GM23248 (cell line): ENCODE results near the gene CCM2. TPM values are rescaled to one million over a fixed set of nuclear protein-coding genes. Genes with fewer than 3 reads are reported as not detected.
"Not testable (repeated sequence)": the region's sequence is repeated elsewhere in the genome, so short reads cannot be mapped to it uniquely, and the experiment has no call there.

Source experiments
- DNase-seq: peaks from one replicate; pipeline ENCODE4 v3.0.0-alpha.2; 2015
- H2AFZ ChIP-seq: fragments of 200-600 bp; sonication (generic); 2 replicates; pipeline ENCODE4 v1.6.1; 2016; ENCODE audit warnings: antibody characterized with exemption
- H3F3A ChIP-seq: fragments of 200-600 bp; sonication (generic); 2 replicates; pipeline ENCODE4 v1.6.1; 2016; ENCODE audit warnings: mild to moderate bottlenecking, antibody characterized with exemption, mixed run types; ENCODE audit not compliant: insufficient read depth
- H3K27ac ChIP-seq: fragments of 200-600 bp; sonication (generic); 2 replicates; pipeline ENCODE4 v1.5.1; 2016; ENCODE audit warnings: mild to moderate bottlenecking
- H3K27me3 ChIP-seq: fragments of 200-600 bp; sonication (generic); replicated peaks from 2 replicates; pipeline ENCODE4 v1.6.1; 2016; ENCODE audit warnings: mild to moderate bottlenecking; ENCODE audit not compliant: insufficient read depth
- H3K36me3 ChIP-seq: fragments of 200-600 bp; sonication (generic); 2 replicates; pipeline ENCODE4 v1.6.1; 2016; ENCODE audit warnings: low read depth, mild to moderate bottlenecking
- H3K4me1 ChIP-seq: fragments of 200-600 bp; sonication (generic); 2 replicates; pipeline ENCODE4 v1.6.1; 2016; ENCODE audit warnings: mild to moderate bottlenecking; ENCODE audit not compliant: insufficient read depth
- H3K4me2 ChIP-seq: fragments of 200-600 bp; sonication (generic); one replicate; pipeline ENCODE4 v1.6.1; 2016; ENCODE audit warnings: mild to moderate bottlenecking; ENCODE audit not compliant: unreplicated experiment
- H3K4me3 ChIP-seq: fragments of 200-600 bp; sonication (generic); 2 replicates; pipeline ENCODE4 v1.5.1; 2016; ENCODE audit warnings: mild to moderate bottlenecking
- H3K79me2 ChIP-seq: fragments of 200-600 bp; sonication (generic); 2 replicates; pipeline ENCODE4 v1.6.1; 2016; ENCODE audit warnings: mild to moderate bottlenecking; ENCODE audit not compliant: insufficient read depth
- H3K9ac ChIP-seq: fragments of 200-600 bp; sonication (generic); 2 replicates; pipeline ENCODE4 v1.6.1; 2016; ENCODE audit warnings: mild to moderate bottlenecking
- H3K9me2 ChIP-seq: fragments of 200-600 bp; sonication (generic); 2 replicates; pipeline ENCODE4 v1.6.1; 2016; ENCODE audit warnings: mixed run types, mild to moderate bottlenecking, moderate library complexity; ENCODE audit not compliant: insufficient read depth
- H3K9me3 ChIP-seq: fragments of 200-600 bp; sonication (generic); one replicate; pipeline ENCODE4 v1.6.1; 2017; ENCODE audit warnings: low read depth
- H4K20me1 ChIP-seq: fragments of 200-600 bp; sonication (generic); 2 replicates; pipeline ENCODE4 v1.6.0; 2016; ENCODE audit not compliant: insufficient read depth
- EZH2 ChIP-seq: fragments of 200-600 bp; sonication (generic); IDR thresholded peaks from 2 replicates; pipeline ENCODE4 v1.6.1; 2018; ENCODE audit warnings: antibody characterized with exemption, mild to moderate bottlenecking; ENCODE audit not compliant: insufficient read depth, poor library complexity, severe bottlenecking
- EZH2phosphoT487 ChIP-seq: fragments of 200-600 bp; sonication (generic); IDR thresholded peaks from 2 replicates; pipeline ENCODE4 v1.6.1; 2018; ENCODE audit warnings: antibody characterized with exemption, moderate library complexity, mild to moderate bottlenecking, low read depth; ENCODE audit not compliant: insufficient read depth
- WGBS, 2 experiments: methylation state at CpG; one replicate each; pipeline ENCODE4 v1.1.6; 2015 to 2017; ENCODE audit warnings: low lambda C conversion rate in 2 of 2, low coverage in 1 of 2; ENCODE audit errors: missing lambda C conversion rate in 2 of 2; 5-methylcytosine and 5-hydroxymethylcytosine counted together
- in situ Hi-C: fragments of 300-500 bp; cut with MboI; formaldehyde crosslinking; loops from 2 replicates; pipeline ENCODE4 v1.15.0; 2020
- polyA plus RNA-seq: library from polyadenylated mRNA; unstranded; fragments of >200 nt; fragmentation: Nextera tagmentation; extraction: Ambion mirVana; gene quantifications from 2 replicates; pipeline ENCODE4 v1.2.1, GENCODE V29; 2016
- total RNA-seq: library from RNA; depleted of rRNA; stranded (reverse); fragments of >200 nt; shearing (Covaris generic); gene quantifications from 2 replicates; pipeline ENCODE4 v1.2.3, GENCODE V29; 2014

Gene CCM2
- total and polyA plus RNA-seq, 2 experiments from 2014 or later = 63.8 to 69.3 TPM

GRCh38 chr7:45024126-45024744, 24.2 kb downstream of the CCM2 start:
- in situ Hi-C loops = no loop called here

DNA sequence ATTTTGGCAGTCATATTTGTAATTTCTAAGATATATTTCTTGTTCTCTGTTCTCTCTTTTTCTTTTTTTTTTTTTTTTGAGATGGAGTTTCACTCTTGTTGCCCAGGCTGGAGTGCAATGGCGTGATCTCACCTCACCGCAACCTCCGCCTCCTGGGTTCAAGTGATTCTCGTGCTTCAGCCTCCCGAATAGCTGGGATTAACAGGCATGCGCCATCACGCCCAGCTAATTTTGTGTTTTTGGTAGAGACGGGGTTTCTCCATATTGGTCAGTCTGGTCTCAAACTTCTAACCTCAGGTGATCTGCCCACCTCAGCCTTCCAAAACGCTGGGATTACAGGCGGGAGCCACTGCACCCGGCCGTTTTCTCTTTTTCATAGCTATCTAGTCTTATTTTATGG, 25.5 kb downstream of the CCM2 start:
- DNase-seq, in situ Hi-C loops, H3K9ac ChIP-seq, H4K20me1 ChIP-seq, H2AFZ ChIP-seq, H3K27me3 ChIP-seq, H3F3A ChIP-seq, H3K27ac ChIP-seq, H3K9me3 ChIP-seq, H3K4me2 ChIP-seq, H3K4me3 ChIP-seq, H3K9me2 ChIP-seq, H3K36me3 ChIP-seq: not testable (repeated sequence)
- H3K79me2 ChIP-seq = peaks cover 97% of the 10 kb centered on the region
- peaks cover 13% of the 10 kb centered on the region for H3K4me1 ChIP-seq
- 97 to 98% methylated on average over 12 of the region's 12 CpGs for WGBS, 2 experiments

More at GRCh38 chr7:45024126-45024744, 24.2 kb downstream of the CCM2 start:
- DNase-seq = no peak
- Histone ChIP-seq H3K4me2 (no peak overlapping the region), H3K9me2 (no peaks in the 10 kb centered on the region), H3K27me3 (no peaks in the 10 kb centered on the region), H3K9ac (no peak overlapping the region), H3K4me1 (peaks cover 13% of the 10 kb centered on the region), H3K27ac (no peak overlapping the region), H3K79me2 (peaks cover 97% of the 10 kb centered on the region), H2AFZ (no peak overlapping the region), H3K4me3 (no peak overlapping the region), H3F3A (peaks cover 8% of the 10 kb centered on the region; the same call in 1 of the 2 replicates), H4K20me1 (no peaks in the 10 kb centered on the region), H3K9me3 (no peaks in the 10 kb centered on the region), H3K36me3 (peaks cover 4% of the 10 kb centered on the region; the same call in 1 of the 2 replicates)
- WGBS, 2 experiments = 93 to 96% methylated on average over 2 of the region's 2 CpGs
- TF ChIP-seq EZH2phosphoT487 (no peak), EZH2 (no peak)

DNA sequence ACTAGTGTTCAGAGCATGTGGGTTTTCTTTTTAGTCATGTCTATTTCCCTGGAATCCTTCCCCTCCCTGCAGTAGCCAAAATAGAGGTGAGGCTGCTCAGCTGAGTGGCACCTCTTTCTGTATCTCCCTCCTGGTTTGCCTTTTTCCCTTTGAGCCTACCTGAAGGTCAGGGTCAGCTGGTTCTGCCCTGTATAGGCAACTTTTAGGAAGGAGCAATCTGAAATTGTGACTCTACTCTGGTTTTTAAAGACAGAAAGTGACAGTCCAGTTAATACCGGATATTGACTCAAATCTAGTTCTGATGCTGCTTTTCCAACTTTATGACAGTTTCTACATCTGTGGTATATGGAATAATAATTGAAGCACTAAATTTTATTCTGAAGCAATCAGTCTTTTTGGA, 26.0 kb downstream of the CCM2 start:
- no peak overlapping the region for H3K27ac ChIP-seq
- H3K9me2 ChIP-seq = no peaks in the 10 kb centered on the region
- peaks cover 8% of the 10 kb centered on the region; the same call in 1 of the 2 replicates for H3F3A ChIP-seq
- peaks cover 4% of the 10 kb centered on the region; the same call in 1 of the 2 replicates for H3K36me3 ChIP-seq
- H3K4me3 ChIP-seq = no peak overlapping the region
- no peak for DNase-seq
- no peak overlapping the region for H3K4me2 ChIP-seq
- peaks cover 13% of the 10 kb centered on the region for H3K4me1 ChIP-seq
- H3K9me3 ChIP-seq = no peaks in the 10 kb centered on the region
- TF ChIP-seq EZH2phosphoT487 (no peak), EZH2 (no peak)
- H3K27me3 ChIP-seq = no peaks in the 10 kb centered on the region
- H3K79me2 ChIP-seq = peaks cover 97% of the 10 kb centered on the region
- no peak overlapping the region for H2AFZ ChIP-seq
- in situ Hi-C loops = no loop called here
- 94 to 97% methylated on average over 1 of the region's 1 CpG for WGBS, 2 experiments
- H4K20me1 ChIP-seq = no peaks in the 10 kb centered on the region
- no peak overlapping the region for H3K9ac ChIP-seq

DNA sequence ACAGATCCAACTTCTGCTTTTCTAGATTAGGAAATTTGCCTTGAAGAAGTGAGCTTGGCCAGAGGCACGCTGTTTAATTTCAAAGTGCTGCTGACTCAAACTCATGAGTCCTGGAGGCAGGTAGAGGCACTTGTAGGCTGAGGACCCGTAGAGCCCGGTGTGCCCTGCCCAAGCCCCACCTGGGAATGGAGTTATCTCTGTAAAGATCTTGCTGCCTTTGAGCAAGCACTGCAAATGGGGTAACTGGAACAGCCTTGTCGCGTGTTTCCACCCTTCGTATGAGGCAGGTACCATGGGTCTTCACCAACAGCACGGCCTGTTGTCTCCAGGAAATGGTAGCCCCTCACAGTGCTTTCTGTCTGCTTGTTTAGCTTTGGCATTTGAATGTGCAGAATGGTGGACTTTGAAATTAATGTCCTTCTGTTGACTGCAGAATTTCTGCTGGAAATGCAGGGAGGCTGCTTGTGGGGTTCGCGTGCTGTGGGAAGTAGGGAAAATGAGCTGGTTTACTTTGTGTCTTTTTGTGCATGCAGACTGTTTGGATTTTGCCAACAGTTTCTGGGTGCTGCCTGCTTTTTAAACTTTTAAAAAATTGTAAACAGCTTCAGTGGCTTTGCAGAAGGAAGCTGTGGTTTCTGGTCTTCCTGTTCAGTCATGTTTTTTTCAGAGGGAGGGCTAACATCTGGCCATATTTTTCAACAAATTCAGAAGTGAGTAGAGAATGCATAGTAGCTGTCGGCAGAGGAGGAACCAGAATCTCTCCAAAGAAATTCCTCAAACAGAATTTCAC, 27.2 kb downstream of the CCM2 start:
- TF ChIP-seq EZH2 (no peak), EZH2phosphoT487 (no peak)
- Histone ChIP-seq H3F3A (peaks cover 8% of the 10 kb centered on the region; the same call in 1 of the 2 replicates), H3K9me3 (no peaks in the 10 kb centered on the region), H3K9me2 (no peaks in the 10 kb centered on the region), H4K20me1 (no peaks in the 10 kb centered on the region), H3K4me1 (peaks cover 13% of the 10 kb centered on the region), H3K4me2 (peak overlapping the region; percentile 15), H3K79me2 (peaks cover 97% of the 10 kb centered on the region), H3K4me3 (no peak overlapping the region), H3K27me3 (no peaks in the 10 kb centered on the region), H3K9ac (no peak overlapping the region), H3K27ac (peak overlapping the region; percentile 3; the same call in 1 of the 2 replicates), H3K36me3 (peaks cover 4% of the 10 kb centered on the region; the same call in 1 of the 2 replicates), H2AFZ (no peak overlapping the region)
- peak; percentile 46 for DNase-seq
- in situ Hi-C loops = no loop called here
- WGBS, 2 experiments = 75 to 77% methylated on average over 10 of the region's 10 CpGs
